ENCODE data around the gene NAALADL2.

NAALADL2 gene

GRCh38 chr3:175200391-175201095 is 341.4 kb downstream of the NAALADL2 start:
- no peak for DNase-seq (ENCODE audit: low read depth, low spot score)

GRCh38 chr3:175207361-175207760 is 348.2 kb downstream of the NAALADL2 start:
- no peak for DNase-seq (ENCODE audit: low read depth, low spot score)

- DNase-seq (ENCODE audit: low read depth, low spot score): no peak
These were observed 349.2 kb downstream of the NAALADL2 start for GRCh38 chr3:175208326-175208725.

GRCh38 chr3:175211466-175211865 is 352.3 kb downstream of the NAALADL2 start:
- no peak for DNase-seq (ENCODE audit: low read depth, low spot score)

- DNase-seq (ENCODE audit: low read depth, low spot score): no peak
These were observed 353.8 kb downstream of the NAALADL2 start for GRCh38 chr3:175212896-175213295.

- DNase-seq (ENCODE audit: low read depth, low spot score): no peak
These were observed 355.1 kb downstream of the NAALADL2 start for GRCh38 chr3:175214216-175214615.

DNA sequence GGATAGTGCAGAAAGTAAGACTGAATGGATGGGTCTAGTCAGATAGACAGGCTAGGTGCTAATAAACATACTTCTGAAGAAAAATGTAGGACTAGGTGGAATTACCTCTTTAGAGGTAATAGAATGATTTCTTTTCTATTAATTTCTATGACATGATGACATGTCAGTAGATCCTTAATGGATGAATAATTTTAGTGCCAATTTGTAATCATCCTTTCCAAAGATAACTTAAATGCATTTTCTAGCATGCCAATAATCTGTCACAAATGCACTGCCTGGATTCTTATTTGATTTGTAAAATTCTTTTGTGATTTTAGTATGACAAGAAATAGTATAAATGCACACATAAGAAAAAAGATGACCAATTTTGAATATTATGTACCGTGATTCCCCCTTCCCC is 356.7 kb downstream of the NAALADL2 start:
- no peak for DNase-seq (ENCODE audit: low read depth, low spot score)

GRCh38 chr3:175222356-175222755 is 363.2 kb downstream of the NAALADL2 start:
- no peak for DNase-seq (ENCODE audit: low read depth, low spot score)

- DNase-seq (ENCODE audit: low read depth, low spot score): no peak
These were observed 364.9 kb downstream of the NAALADL2 start for GRCh38 chr3:175224051-175224450.

DNA sequence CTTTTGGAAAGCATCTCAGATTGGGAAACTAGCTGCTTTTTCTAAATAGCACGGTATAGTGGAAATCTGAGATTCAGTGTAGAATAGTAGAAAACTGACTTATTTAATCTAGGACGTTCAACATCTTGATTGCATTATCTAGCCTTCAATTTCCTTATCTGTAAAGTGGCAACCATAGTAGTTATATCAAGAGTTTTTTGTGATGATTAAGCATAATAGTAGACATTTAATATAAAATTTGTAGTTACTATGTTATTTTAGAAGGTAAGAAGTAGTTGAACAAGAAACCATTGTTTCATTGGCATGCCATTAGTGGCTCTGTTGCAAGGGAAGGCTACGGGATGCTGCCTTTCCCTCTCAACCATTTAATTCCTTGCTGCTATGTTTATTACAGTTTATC is 367.3 kb downstream of the NAALADL2 start:
- DNase-seq (ENCODE audit: low read depth, low spot score): no peak

DNA sequence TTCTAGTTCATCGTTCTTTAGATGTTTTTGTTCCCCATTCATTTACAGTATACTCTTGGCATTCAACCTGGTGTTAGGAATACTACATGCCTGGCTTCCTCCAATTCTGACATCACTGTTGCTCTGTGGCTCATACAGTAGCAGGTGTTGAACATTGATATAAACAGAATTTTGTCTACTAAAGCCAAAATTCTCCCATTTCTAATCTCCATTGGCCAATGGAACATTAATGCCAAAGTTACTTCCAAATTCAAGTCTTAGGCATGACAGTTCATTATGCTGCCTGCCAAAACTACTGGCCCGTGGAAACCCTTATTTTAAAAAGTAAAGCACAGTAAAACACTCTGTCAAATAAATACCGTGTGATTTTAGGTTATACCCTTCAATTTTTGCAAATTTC is 368.0 kb downstream of the NAALADL2 start:
- no peak for DNase-seq (ENCODE audit: low read depth, low spot score)

DNA sequence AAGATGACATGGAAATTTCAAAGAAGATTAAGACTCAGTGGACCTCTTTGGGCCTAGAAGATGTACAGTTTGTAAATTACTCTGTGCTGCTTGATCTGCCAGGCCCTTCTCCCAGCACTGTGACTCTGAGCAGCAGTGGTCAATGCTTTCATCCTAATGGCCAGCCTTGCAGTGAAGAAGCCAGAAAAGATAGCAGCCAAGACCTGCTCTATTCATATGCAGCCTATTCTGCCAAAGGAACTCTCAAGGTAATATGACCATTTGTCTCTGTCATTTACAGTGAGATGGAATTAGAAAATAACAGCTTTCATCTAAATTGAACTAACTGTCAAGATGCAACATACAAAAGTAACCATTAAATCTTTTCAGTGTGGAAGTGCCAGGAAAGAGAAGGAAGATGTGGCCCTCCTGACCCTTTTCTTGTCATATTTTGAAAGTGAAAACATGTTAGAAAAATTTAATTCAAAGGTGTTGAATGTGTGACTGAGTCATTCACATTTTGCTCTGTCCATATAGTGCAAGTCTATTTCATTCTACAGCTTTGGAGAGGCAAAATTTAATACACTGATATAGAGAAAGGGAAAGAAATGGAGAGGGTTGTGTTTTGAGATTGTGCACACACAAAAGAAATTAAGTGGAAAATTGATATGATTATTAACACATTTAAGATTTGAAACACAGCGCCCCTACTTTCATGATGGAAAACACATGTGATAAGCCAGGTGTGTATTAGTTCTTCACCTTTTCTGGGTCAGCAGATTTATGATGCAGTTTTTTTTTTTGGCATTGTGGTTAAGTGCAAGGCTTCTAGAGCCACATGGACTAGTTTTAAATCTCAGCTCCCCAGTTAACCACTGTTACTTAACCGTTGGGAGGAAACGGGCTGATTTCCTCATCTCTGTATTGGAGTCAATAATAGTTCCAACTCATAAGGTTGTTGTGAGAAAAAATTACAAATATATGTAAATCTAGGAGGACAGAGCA is 375.1 kb downstream of the NAALADL2 start:
- DNase-seq (ENCODE audit: low read depth, low spot score): no peak

- DNase-seq (ENCODE audit: low read depth, low spot score): no peak
These were observed 379.7 kb downstream of the NAALADL2 start for GRCh38 chr3:175238801-175239200.

- DNase-seq (ENCODE audit: low read depth, low spot score): no peak
These were observed 381.8 kb downstream of the NAALADL2 start for GRCh38 chr3:175240921-175241320.

GRCh38 chr3:175242243-175242642 is 383.1 kb downstream of the NAALADL2 start:
- no peak for DNase-seq (ENCODE audit: low read depth, low spot score)

GRCh38 chr3:175246234-175246633 is 387.1 kb downstream of the NAALADL2 start:
- DNase-seq (ENCODE audit: low read depth, low spot score): no peak

- DNase-seq (ENCODE audit: low read depth, low spot score): no peak
These were observed 387.6 kb downstream of the NAALADL2 start for GRCh38 chr3:175246766-175247165.

DNA sequence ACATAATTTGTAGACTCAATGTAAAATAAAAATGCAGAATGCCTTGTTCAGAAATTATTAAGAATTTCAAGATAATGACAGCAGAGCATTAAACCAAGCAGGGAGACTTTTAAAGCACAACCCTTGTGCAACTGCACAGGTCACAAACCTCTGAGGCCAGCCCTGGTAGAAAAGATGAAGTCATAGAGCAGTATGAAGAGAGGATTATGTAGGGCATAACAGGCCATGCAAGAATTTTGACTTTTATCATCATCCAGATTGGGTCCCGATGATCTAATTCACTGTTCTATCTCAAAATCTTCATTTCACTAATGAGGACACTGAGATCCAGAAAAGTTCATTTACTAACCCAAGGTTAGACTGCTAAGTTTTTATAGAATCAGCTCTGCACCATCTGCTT is 388.5 kb downstream of the NAALADL2 start:
- DNase-seq (ENCODE audit: low read depth, low spot score): no peak

DNA sequence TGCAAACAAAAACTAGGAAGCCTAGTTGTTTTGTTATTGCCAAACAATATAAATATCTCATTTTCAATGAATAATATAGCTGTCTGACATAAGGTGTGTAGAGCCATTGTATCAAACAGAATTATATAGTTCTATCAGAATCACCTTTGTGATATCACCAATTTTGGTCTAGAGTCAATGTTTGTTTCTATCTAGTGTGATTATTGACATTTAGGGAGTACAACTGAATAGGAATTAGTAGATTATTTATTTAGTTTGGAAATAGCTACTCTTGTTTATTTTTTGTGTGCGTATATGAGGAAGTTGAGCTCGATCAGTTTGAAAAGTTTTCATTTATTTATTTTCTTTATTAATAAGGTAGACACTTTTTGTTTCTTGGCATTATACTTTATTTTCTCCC is 389.7 kb downstream of the NAALADL2 start:
- DNase-seq (ENCODE audit: low read depth, low spot score): no peak

DNA sequence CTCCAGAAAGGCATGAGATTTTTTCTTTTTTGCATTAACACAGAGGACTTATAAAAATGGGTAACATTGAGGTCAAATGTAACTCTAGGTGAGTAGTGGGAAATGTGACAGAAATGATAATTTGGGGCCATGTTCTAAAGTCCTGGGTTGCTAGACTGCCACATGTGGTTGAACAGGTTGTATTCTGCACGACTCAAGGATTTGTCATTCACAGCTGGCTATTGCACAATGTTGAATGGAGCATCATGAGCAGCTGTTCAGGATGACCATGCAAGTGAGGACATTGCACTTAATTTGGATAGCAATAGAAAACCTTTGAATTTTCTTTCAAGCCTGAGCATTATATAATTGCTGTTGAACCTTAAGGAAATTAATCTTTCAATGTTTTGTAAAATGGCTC is 396.6 kb downstream of the NAALADL2 start:
- no peak for DNase-seq (ENCODE audit: low read depth, low spot score)

DNA sequence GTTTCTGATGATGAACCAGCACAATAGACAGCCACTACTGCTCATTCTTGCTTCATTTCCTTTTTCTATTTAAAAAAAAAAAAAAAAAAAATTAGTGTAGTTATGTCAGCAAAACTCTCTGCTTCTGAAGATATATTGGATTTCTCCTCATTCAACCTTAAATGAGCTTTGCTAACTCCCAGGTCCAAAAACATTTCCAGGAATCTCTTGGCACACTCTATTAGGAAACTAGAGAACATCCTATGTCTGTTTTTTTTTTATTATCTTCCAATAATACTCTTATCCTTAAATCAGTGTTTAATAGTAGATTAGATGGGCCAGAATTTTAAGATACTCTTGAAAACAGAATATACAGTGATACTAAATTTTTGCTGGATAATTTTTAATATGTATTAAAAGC is 398.0 kb downstream of the NAALADL2 start:
- DNase-seq (ENCODE audit: low read depth, low spot score): no peak

- no peak for DNase-seq (ENCODE audit: low read depth, low spot score)
These were observed 399.6 kb downstream of the NAALADL2 start for GRCh38 chr3:175258763-175259162.

Data from activated naive CD8-positive, alpha-beta T cell treated with anti-CD3 and anti-CD28 coated beads, Interleukin-2, amount 50 U/mL, for 16 hours (primary cell).